Loucy (cell line): ENCODE measurements around the gene DAD1.
A peak's percentile ranks its signal among the peaks of the same experiment; 100 is the strongest.
"Not testable (repeated sequence)": the region's sequence is repeated elsewhere in the genome, so short reads cannot be mapped to it uniquely, and the experiment has no call there.

Experiments used
- H2AFZ ChIP-seq: fragments of 200-600 bp; sonication (generic); 2 replicates; pipeline ENCODE4 v1.6.0; 2016; ENCODE audit warnings: antibody characterized with exemption, mild to moderate bottlenecking, low read length, moderate library complexity
- H3F3A ChIP-seq: fragments of 200-600 bp; 2 replicates; pipeline ENCODE4 v1.6.0; 2016; ENCODE audit warnings: antibody characterized with exemption, low read depth, mild to moderate bottlenecking
- H3K27me3 ChIP-seq: fragments of 200-600 bp; sonication (generic); 2 replicates; pipeline ENCODE4 v1.6.1; 2014; ENCODE audit warnings: low read length, mild to moderate bottlenecking; ENCODE audit not compliant: insufficient read depth, poor library complexity, severe bottlenecking
- H3K36me3 ChIP-seq: fragments of 200-600 bp; sonication (generic); 2 replicates; pipeline ENCODE4 v1.6.1; 2016; ENCODE audit warnings: low read length; ENCODE audit not compliant: insufficient read depth
- H3K4me1 ChIP-seq: fragments of 200-600 bp; sonication (generic); 2 replicates; pipeline ENCODE4 v1.5.1; 2014; ENCODE audit warnings: low read length, mild to moderate bottlenecking; ENCODE audit not compliant: insufficient read depth, poor library complexity, severe bottlenecking
- H3K4me2 ChIP-seq: fragments of 200-600 bp; sonication (generic); 2 replicates; pipeline ENCODE4 v1.6.0; 2014; ENCODE audit warnings: antibody characterized with exemption, low read length, low read depth, mild to moderate bottlenecking; ENCODE audit not compliant: poor library complexity, severe bottlenecking
- H3K4me3 ChIP-seq: fragments of 200-600 bp; sonication (generic); 2 replicates; pipeline ENCODE4 v1.5.1; 2014; ENCODE audit warnings: low read length, mild to moderate bottlenecking, mixed read lengths; ENCODE audit not compliant: poor library complexity, severe bottlenecking
- H3K79me2 ChIP-seq: fragments of 200-600 bp; sonication (generic); 2 replicates; pipeline ENCODE4 v1.6.1; 2014; ENCODE audit warnings: low read length; ENCODE audit not compliant: insufficient read depth
- H3K9ac ChIP-seq: fragments of 200-600 bp; sonication (generic); 2 replicates; pipeline ENCODE4 v1.6.0; 2014; ENCODE audit warnings: mild to moderate bottlenecking, low read depth, low read length, moderate library complexity; ENCODE audit not compliant: poor library complexity, severe bottlenecking
- H3K9me2 ChIP-seq: fragments of 200-600 bp; sonication (generic); replicated peaks from 2 replicates; pipeline ENCODE4 v1.6.1; 2016; ENCODE audit warnings: low read depth, low read length, mixed read lengths
- H3K9me3 ChIP-seq: fragments of 200-600 bp; sonication (generic); 2 replicates; pipeline ENCODE4 v1.6.1; 2014; ENCODE audit warnings: mild to moderate bottlenecking, antibody characterized with exemption, low read length, low read depth; ENCODE audit not compliant: insufficient read depth
- H4K20me1 ChIP-seq: fragments of 200-600 bp; sonication (generic); 2 replicates; pipeline ENCODE4 v1.6.0; 2014; ENCODE audit warnings: antibody characterized with exemption, low read length, mild to moderate bottlenecking; ENCODE audit not compliant: insufficient read depth, poor library complexity, severe bottlenecking
- EZH2phosphoT487 ChIP-seq: fragments of 200-600 bp; IDR thresholded peaks from 2 replicates; pipeline ENCODE4 v1.6.1; 2018; ENCODE audit warnings: antibody characterized with exemption, mild to moderate bottlenecking, moderate library complexity, borderline replicate concordance
- TF ChIP-seq, protein P1 (sequence below): fragments of 200-600 bp; sonication (generic); conservative IDR thresholded peaks from 2 replicates; pipeline ENCODE4 v1.5.1; 2014; ENCODE audit warnings: mild to moderate bottlenecking, antibody characterized with exemption, low read length

DAD1 gene

DNA sequence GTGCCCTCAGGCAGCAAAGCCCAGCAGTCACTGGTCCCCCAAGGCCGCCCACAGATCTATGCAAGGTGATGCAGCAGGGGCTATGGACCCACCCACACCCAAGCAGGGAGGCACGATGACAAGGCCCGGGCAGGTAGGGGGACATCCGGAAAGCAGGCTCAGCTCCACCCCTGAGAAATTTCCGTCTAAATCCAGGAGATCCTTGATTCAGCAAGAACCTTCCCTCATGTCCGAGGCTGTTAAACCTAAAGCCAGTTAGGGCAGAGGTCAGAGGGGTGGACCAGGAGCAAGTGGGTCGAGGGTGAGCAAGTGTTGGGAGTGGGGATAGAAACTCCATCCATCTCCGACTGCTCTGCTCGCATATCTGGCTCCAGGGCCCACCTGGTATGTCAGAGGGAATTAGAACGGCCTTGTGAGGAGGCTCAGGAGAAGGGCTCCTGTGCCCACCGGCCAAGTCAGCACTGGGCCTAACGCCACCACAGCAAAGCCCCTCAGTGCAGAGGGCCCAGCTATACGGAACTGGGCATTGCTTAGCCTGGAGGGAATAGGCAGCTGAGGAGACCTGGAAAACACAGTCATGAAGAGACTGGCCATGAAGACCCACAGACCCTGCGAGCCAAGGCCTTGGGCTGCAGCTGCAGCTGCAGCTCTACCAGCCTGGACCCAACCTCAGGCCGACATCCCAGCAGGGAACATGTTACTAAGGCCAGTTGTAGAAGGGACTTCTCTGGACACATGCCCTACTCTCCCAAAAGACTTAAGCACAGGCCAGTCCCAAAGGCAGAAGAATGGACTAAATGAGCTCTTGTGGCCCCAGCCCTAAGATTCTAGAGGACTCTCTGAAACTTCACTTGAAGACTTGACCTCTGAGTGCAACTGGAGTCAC is 34.3 kb downstream of the DAD1 start:
- H3K79me2 ChIP-seq: peaks cover 70% of the 10 kb centered on the region
- H3K9ac ChIP-seq: peak overlapping the region; percentile 91
- peak overlapping the region; percentile 67 for H3K4me3 ChIP-seq
- peak overlapping the region; percentile 87 for H3K4me2 ChIP-seq
- TF ChIP-seq, protein P1, sequence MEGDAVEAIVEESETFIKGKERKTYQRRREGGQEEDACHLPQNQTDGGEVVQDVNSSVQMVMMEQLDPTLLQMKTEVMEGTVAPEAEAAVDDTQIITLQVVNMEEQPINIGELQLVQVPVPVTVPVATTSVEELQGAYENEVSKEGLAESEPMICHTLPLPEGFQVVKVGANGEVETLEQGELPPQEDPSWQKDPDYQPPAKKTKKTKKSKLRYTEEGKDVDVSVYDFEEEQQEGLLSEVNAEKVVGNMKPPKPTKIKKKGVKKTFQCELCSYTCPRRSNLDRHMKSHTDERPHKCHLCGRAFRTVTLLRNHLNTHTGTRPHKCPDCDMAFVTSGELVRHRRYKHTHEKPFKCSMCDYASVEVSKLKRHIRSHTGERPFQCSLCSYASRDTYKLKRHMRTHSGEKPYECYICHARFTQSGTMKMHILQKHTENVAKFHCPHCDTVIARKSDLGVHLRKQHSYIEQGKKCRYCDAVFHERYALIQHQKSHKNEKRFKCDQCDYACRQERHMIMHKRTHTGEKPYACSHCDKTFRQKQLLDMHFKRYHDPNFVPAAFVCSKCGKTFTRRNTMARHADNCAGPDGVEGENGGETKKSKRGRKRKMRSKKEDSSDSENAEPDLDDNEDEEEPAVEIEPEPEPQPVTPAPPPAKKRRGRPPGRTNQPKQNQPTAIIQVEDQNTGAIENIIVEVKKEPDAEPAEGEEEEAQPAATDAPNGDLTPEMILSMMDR: no peak
- TF ChIP-seq EZH2phosphoT487: no peak
- H3K4me1 ChIP-seq: peaks cover 90% of the 10 kb centered on the region
- no peaks in the 10 kb centered on the region for H3K9me3 ChIP-seq
- peaks cover 41% of the 10 kb centered on the region; the same call in 1 of the 2 replicates for H3K36me3 ChIP-seq
- peaks cover 22% of the 10 kb centered on the region for H3F3A ChIP-seq
- H3K9me2 ChIP-seq: no peaks in the 10 kb centered on the region
- H2AFZ ChIP-seq: no peak overlapping the region
- H3K27me3 ChIP-seq: no peaks in the 10 kb centered on the region
- no peaks in the 10 kb centered on the region for H4K20me1 ChIP-seq

DNA sequence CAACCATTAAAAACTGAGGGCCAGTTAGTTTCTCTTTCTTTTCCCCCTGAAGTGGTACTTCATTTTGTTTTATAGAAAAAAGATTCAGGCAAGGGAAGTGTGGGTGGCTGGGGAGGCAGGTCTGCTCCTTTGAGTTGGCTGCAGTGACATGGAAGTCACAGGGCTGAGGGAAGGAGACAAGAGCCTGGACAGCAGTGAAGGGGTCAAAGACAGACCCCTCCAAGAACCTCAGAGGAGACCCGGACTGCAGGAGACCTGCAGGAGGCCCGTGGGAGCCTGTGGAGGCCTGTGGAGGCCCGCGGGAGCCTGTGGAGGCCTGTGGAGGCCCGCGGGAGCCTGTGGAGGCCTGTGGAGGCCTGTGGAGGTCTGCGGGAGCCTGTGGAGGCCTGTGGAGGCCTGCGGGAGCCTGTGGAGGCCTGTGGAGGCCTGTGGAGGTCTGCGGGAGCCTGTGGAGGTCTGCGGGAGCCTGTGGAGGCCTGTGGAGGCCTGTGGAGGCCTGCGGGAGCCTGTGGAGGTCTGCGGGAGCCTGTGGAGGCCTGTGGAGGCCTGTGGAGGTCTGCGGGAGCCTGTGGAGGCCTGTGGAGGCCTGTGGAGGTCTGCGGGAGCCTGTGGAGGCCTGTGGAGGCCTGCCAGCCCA is 35.0 kb downstream of the DAD1 start:
- H3K79me2 ChIP-seq: peaks cover 68% of the 10 kb centered on the region
- not testable (repeated sequence) for H2AFZ ChIP-seq, H3K9me3 ChIP-seq, H4K20me1 ChIP-seq, H3K9me2 ChIP-seq, H3K27me3 ChIP-seq, H3K4me3 ChIP-seq
- peak overlapping the region; percentile 91 for H3K9ac ChIP-seq
- H3K36me3 ChIP-seq: peaks cover 48% of the 10 kb centered on the region; the same call in 1 of the 2 replicates
- H3K4me2 ChIP-seq: peak overlapping the region; percentile 6
- H3F3A ChIP-seq: peaks cover 26% of the 10 kb centered on the region
- H3K4me1 ChIP-seq: peaks cover 91% of the 10 kb centered on the region

DNA sequence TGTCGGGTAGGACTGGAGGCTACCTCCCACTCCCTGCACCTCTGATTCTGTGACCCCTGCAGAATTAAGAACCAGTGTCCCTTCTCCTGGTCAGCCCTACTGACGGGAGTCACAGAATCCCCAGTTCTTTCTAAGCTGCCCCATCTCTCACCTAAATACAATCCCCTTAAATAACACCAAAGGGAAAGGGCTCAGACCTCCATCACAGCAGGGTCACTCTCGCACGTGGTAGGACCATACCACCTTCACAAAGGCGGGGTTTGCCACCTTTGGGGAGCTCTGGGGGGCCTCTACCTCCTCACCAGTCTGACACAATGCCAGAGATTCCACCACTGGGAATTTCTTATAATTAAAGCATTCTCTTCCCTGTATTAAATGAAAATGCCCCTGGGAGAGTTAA is 35.6 kb downstream of the DAD1 start:
- H3K27me3 ChIP-seq: no peaks in the 10 kb centered on the region
- H3K4me1 ChIP-seq: peaks cover 88% of the 10 kb centered on the region
- H2AFZ ChIP-seq: no peak overlapping the region
- H3F3A ChIP-seq: peaks cover 26% of the 10 kb centered on the region
- H3K9me3 ChIP-seq: no peaks in the 10 kb centered on the region
- peaks cover 51% of the 10 kb centered on the region; the same call in 1 of the 2 replicates for H3K36me3 ChIP-seq
- no peaks in the 10 kb centered on the region for H3K9me2 ChIP-seq
- H3K9ac ChIP-seq: peak overlapping the region; percentile 91
- no peak for TF ChIP-seq EZH2phosphoT487
- TF ChIP-seq, protein P1: no peak
- peaks cover 65% of the 10 kb centered on the region for H3K79me2 ChIP-seq
- no peak overlapping the region for H3K4me3 ChIP-seq
- H3K4me2 ChIP-seq: peak overlapping the region; percentile 6
- H4K20me1 ChIP-seq: no peaks in the 10 kb centered on the region
